Effector memory CD4-positive, alpha-beta T cell (primary cell): ENCODE data around the gene GMFB.

Experiments
- DNase-seq, 3 donors: peaks; one replicate each; pipeline ENCODE4 v3.0.0-alpha.2; 2020
- H3K27ac ChIP-seq: 2 replicates; pipeline ENCODE4 v1.7.0; 2013; ENCODE audit warnings: mild to moderate bottlenecking, low read length, moderate library complexity; ENCODE audit not compliant: insufficient read depth, poor library complexity, severe bottlenecking
- H3K27me3 ChIP-seq: replicated peaks from 2 replicates; pipeline ENCODE4 v1.7.0; 2013; ENCODE audit warnings: mild to moderate bottlenecking, low read length; ENCODE audit not compliant: insufficient read depth, control insufficient read depth, poor library complexity, severe bottlenecking
- H3K36me3 ChIP-seq: 2 replicates; pipeline ENCODE4 v1.7.0; 2013; ENCODE audit warnings: mild to moderate bottlenecking, low read length, moderate library complexity; ENCODE audit not compliant: control insufficient read depth, insufficient read depth
- H3K4me1 ChIP-seq: 2 replicates; pipeline ENCODE4 v1.7.0; 2013; ENCODE audit warnings: low read length, mild to moderate bottlenecking; ENCODE audit not compliant: control insufficient read depth, insufficient read depth, poor library complexity, severe bottlenecking
- H3K4me3 ChIP-seq: 2 replicates; pipeline ENCODE4 v1.7.0; 2013; ENCODE audit warnings: low read length, low read depth, mild to moderate bottlenecking; ENCODE audit not compliant: insufficient read depth, poor library complexity, severe bottlenecking
- H3K9me3 ChIP-seq: 2 replicates; pipeline ENCODE4 v1.7.0; 2013; ENCODE audit warnings: mild to moderate bottlenecking, low read length, moderate library complexity; ENCODE audit not compliant: control insufficient read depth

The GMFB gene

GRCh38 chr14:54481695-54482094 is 7.1 kb downstream of the GMFB start:
- Histone ChIP-seq H3K27ac (no peak overlapping the region), H3K4me3 (no peak overlapping the region), H3K27me3 (no peaks in the 10 kb centered on the region), H3K4me1 (no peaks in the 10 kb centered on the region), H3K36me3 (peaks cover 32% of the 10 kb centered on the region), H3K9me3 (no peaks in the 10 kb centered on the region)
- no peak for DNase-seq

GRCh38 chr14:54480830-54481562 is 7.8 kb downstream of the GMFB start:
- H3K27me3 ChIP-seq = no peaks in the 10 kb centered on the region
- DNase-seq = no peak
- no peaks in the 10 kb centered on the region for H3K9me3 ChIP-seq
- no peak overlapping the region for H3K27ac ChIP-seq
- no peak overlapping the region for H3K4me3 ChIP-seq
- peaks cover 32% of the 10 kb centered on the region for H3K36me3 ChIP-seq
- H3K4me1 ChIP-seq = no peaks in the 10 kb centered on the region

- Histone ChIP-seq H3K27me3 (no peaks in the 10 kb centered on the region), H3K36me3 (peaks cover 32% of the 10 kb centered on the region), H3K9me3 (no peaks in the 10 kb centered on the region), H3K4me1 (no peaks in the 10 kb centered on the region), H3K4me3 (no peak overlapping the region), H3K27ac (no peak overlapping the region)
- DNase-seq = no peak
These were observed 10.1 kb downstream of the GMFB start for GRCh38 chr14:54478636-54479215.

GRCh38 chr14:54475911-54476310 is 12.9 kb downstream of the GMFB start:
- H3K9me3 ChIP-seq = no peaks in the 10 kb centered on the region
- H3K4me3 ChIP-seq = no peak overlapping the region
- H3K36me3 ChIP-seq = peaks cover 24% of the 10 kb centered on the region
- H3K27me3 ChIP-seq = no peaks in the 10 kb centered on the region
- DNase-seq = no peak
- no peak overlapping the region for H3K27ac ChIP-seq
- no peaks in the 10 kb centered on the region for H3K4me1 ChIP-seq

GRCh38 chr14:54475187-54475899 is 13.4 kb downstream of the GMFB start:
- H3K27ac ChIP-seq = no peak overlapping the region
- H3K4me3 ChIP-seq = no peak overlapping the region
- DNase-seq = no peak
- no peaks in the 10 kb centered on the region for H3K4me1 ChIP-seq
- no peaks in the 10 kb centered on the region for H3K27me3 ChIP-seq
- no peaks in the 10 kb centered on the region for H3K9me3 ChIP-seq
- peaks cover 19% of the 10 kb centered on the region for H3K36me3 ChIP-seq

- Histone ChIP-seq H3K9me3 (no peaks in the 10 kb centered on the region), H3K36me3 (peaks cover 19% of the 10 kb centered on the region), H3K4me3 (no peak overlapping the region), H3K4me1 (no peaks in the 10 kb centered on the region), H3K27me3 (no peaks in the 10 kb centered on the region), H3K27ac (no peak overlapping the region)
- no peak for DNase-seq
These were observed 14.5 kb downstream of the GMFB start for GRCh38 chr14:54474232-54474793.

- Histone ChIP-seq H3K4me1 (no peaks in the 10 kb centered on the region), H3K36me3 (peaks cover 5% of the 10 kb centered on the region), H3K4me3 (no peak overlapping the region), H3K27ac (no peak overlapping the region), H3K9me3 (peaks cover 5% of the 10 kb centered on the region), H3K27me3 (no peaks in the 10 kb centered on the region)
- DNase-seq = no peak
These were observed 16.5 kb downstream of the GMFB start for GRCh38 chr14:54472315-54472714.

- Histone ChIP-seq H3K4me3 (no peak overlapping the region), H3K4me1 (no peaks in the 10 kb centered on the region), H3K27ac (no peak overlapping the region), H3K9me3 (peaks cover 5% of the 10 kb centered on the region), H3K27me3 (no peaks in the 10 kb centered on the region), H3K36me3 (peaks cover 3% of the 10 kb centered on the region)
- no peak for DNase-seq
These were observed 17.1 kb downstream of the GMFB start for GRCh38 chr14:54471641-54472040.

- Histone ChIP-seq H3K4me1 (no peaks in the 10 kb centered on the region), H3K9me3 (peaks cover 5% of the 10 kb centered on the region), H3K27ac (no peak overlapping the region), H3K36me3 (peaks cover 3% of the 10 kb centered on the region), H3K4me3 (no peak overlapping the region), H3K27me3 (no peaks in the 10 kb centered on the region)
- DNase-seq = no peak
These were observed 18.1 kb downstream of the GMFB start for GRCh38 chr14:54470701-54471100.

- Histone ChIP-seq H3K9me3 (peaks cover 5% of the 10 kb centered on the region), H3K36me3 (no peaks in the 10 kb centered on the region), H3K27me3 (no peaks in the 10 kb centered on the region), H3K27ac (no peak overlapping the region), H3K4me1 (no peaks in the 10 kb centered on the region), H3K4me3 (no peak overlapping the region)
- DNase-seq = no peak
These were observed 21.5 kb downstream of the GMFB start for GRCh38 chr14:54467280-54467679.
